ENCODE measurements around the gene CORO2A.
"Not testable (repeated sequence)": the region's sequence is repeated elsewhere in the genome, so short reads cannot be mapped to it uniquely, and the experiment has no call there.

The CORO2A gene

DNA sequence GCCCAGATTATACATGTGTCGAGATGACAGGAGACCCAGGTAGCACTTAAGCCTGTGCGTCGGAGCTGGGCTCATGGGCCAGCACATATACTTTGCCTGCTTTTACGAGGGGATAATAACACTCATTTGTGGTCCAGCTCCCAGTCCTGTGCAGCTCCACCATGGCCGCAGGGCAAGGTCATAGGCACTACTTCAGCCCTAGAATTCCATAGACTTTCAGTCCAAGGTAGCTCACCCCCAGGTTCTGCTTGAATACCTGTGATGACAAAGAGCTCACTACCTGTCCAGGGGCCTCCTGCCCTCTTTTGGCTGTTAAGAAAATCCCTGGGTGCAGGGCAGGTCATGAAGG, 1.7 kb downstream of the CORO2A start:
- DNase-seq (ENCODE audit: low read depth) = no peak

DNA sequence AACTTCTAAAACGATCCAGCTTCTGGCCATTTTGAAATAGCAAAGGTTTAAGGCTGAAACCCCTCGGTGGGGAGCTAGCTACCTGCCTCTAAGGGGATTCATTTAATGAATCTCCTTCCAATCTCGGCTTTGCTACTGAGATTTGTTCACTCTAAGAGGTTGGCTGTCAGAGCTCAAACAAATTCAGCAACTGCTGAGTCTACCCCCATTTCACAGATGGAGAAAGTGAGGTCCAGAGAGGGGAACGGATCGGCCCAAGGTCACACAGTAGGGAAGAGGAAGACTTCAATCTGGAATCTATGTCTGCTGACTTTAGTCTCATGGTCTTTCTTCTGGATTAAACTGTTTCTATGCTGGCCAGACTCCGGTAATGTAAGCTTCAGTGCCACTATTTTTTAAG, 3.0 kb downstream of the CORO2A start:
- no peak for DNase-seq (ENCODE audit: low read depth)

GRCh38 chr9:98187926-98188325, 4.5 kb downstream of the CORO2A start:
- no peak for DNase-seq (ENCODE audit: low read depth)

DNA sequence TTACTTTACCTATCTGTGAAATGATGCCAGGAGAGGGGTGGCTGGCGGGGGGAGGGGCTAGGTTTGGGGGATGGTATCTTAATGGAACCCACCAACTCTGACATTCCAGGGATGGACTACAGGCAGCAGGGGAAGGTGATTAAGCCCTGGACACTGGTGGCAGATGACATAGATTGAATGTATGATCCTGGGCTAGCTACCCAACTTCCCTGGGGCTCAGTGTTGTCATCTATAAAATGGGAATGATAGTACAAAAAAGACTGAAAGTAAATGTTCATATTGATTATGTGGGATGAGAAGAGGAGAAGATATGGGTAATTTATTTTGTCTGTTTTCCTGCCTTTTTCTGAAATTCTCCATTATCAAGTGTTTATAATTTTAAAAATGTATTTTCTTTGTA, 6.2 kb downstream of the CORO2A start:
- DNase-seq (ENCODE audit: low read depth) = no peak

DNA sequence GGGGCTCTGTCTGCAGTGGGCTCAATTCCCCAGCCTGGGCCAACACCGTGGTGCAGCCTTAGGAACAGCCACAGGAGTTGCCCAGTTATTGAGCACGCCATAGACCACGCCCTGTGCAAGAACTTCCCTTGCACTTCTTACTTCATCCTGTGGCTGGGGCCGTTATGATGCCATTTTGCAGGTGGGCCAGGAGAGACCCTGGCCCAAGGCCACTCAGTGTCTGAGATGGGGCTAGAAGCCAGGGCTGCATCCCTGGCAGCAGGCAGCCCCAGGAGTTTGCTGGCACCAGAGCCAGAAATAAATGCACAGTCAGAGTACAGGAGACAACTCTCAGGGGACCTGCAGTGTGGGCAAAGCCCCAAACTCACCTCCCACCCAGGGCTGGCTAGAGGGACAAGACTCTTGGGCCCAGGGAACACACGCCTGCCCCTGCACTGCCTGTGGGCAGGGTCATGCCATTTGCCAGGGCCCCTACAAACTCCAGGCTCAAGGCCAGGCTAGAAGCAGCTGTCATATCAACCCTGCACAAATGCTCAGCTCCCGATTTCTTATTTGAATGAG, 6.7 kb downstream of the CORO2A start:
- no peak for DNase-seq (ENCODE audit: low read depth)

DNA sequence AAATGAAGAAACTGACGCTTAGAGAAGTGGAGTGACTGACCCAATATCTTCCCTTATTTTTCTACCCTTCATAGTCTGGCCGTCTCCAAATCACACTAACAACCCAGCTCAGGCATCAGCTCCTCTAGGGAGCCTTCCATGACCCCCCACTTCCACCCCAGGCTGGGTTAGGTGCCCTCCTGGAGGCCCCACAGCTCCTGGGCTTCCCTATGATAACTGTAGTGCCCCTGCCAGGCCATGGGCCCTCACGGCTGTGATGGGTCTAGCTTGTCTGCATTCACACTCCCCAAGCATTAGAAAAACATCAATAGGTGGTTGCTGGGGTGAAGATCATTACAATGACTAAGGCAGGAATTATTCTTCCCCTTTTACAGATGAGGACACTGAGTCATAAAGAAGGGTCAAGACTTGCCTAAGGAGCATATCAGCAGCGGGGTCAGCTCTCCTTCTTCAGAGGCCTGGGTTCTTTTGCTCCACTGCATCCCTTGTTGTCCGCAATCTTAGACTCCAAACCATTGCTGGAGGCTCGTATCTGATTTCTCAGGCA, 7.3 kb downstream of the CORO2A start:
- DNase-seq (ENCODE audit: low read depth) = no peak

DNA sequence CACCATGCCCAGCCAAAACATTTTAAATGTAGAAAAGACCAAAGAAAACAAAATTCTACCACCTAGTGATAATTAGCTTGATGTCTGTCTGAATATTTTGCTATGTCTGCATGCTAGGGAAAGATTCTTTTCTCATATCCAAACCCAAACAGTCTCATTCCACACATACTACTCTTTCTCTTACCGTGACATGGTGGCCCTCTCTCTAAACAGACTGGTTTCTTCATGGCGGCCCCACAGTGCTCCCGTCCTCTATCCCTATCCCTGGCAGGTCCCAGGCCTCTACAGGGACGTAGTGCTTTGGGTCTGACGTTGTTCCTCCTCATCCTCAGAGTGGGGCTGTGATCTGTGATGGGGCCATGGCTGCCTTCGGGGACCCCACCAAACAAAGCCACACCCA, 8.1 kb downstream of the CORO2A start:
- no peak for DNase-seq (ENCODE audit: low read depth)

DNA sequence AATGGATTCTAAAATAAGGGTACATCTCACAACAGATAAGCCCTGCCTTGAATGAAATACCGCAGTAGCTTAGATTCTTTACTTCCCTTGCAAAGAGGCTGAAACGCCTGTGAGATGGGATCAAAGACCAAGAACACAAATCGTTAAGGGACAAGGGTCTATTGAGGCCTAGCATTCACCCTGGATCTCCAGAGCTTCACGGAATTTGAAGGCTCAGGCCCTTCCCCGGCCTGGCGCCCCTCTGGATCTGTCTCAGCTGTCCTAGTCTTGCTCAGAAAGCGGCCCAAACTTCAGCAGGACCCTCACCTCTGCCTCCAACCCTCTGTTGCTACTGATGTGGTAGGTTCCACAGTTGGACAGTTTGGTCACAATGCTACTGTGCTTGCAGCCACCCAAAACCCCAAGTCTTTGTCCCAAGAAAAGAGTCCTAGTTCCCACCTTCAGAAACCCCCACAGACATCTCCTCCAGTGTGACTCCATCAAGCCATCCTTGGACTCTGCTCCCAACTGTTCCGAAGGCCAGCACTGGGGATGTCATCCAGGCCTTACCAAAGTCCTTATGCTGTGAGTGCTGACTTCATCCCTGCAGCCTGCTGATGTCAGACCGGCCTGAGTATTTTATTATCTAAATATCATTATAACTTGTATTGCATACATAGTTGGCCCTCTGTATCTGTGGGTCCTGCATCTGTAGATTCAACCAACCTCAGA, 9.4 kb downstream of the CORO2A start:
- no peak for DNase-seq (ENCODE audit: low read depth)

GRCh38 chr9:98182069-98182820, 10.2 kb downstream of the CORO2A start:
- no peak for DNase-seq (ENCODE audit: low read depth)

DNA sequence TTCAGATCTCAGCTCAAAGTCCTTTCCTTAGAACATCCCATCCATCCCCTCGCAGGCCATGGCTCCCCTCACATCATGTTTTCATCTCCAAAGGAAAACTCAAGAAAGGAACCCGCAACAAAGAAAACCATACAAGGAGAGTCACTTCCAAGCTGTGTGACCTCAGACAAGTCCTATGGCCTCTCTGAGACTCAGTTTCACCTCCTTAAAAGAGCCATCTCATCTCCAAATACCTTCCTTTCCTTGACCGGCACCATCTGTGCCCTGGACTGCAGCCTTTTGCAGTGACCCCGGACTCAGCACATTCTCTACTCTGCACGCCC, 10.7 kb downstream of the CORO2A start:
- no peak for DNase-seq (ENCODE audit: low read depth)

DNA sequence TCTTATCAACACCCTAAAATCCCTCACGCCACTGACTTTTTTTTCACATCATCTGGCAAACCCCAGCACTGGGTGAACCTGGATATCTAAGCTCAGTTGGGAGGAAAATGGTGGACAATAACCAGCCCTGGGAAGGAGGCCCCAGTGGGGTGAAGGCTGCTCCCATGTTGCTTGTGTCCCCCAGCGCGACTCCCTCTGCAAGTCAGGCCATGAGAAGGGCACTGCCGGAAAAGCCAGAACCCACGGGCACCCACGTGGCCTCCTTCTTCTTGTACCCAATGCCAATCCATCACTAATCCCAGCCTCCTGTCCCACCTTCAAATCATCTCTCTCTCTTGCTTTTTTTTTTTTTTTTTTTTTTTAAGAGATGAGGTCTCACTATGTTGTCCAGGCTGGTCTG, 11.4 kb downstream of the CORO2A start:
- no peak for DNase-seq (ENCODE audit: low read depth)

- no peak for DNase-seq (ENCODE audit: low read depth)
Measured at GRCh38 chr9:98178874-98179850, 13.3 kb downstream of the CORO2A start.

GRCh38 chr9:98176391-98177259, 15.8 kb downstream of the CORO2A start:
- DNase-seq (ENCODE audit: low read depth) = no peak

GRCh38 chr9:98175762-98176161, 16.7 kb downstream of the CORO2A start:
- DNase-seq (ENCODE audit: low read depth) = no peak

- DNase-seq (ENCODE audit: low read depth) = no peak
Measured at GRCh38 chr9:98175028-98175569, 17.3 kb downstream of the CORO2A start.

- not testable (repeated sequence) for DNase-seq (ENCODE audit: low read depth)
Measured at GRCh38 chr9:98174502-98174918, 17.9 kb downstream of the CORO2A start.

DNA sequence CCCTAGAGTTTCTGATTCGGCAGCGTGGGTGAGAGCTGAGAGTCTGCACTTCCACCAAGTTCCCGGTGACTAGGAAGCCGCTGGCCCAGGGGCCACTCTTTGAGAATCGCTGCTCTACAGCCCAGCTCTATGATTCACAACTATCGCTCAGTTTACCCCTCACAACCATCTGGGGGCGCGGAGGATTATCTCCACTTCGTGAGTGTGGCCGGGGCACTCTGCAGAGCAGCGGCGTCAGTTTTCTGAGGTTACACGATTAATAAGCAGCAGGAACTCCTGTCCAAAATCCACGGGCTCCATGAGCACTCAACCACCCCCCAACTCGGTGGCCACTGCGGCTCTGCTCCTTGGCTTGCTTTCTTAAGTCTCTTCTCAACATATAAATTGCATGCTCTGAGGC, 19.3 kb downstream of the CORO2A start:
- no peak for DNase-seq (ENCODE audit: low read depth)

GRCh38 chr9:98172604-98173003, 19.8 kb downstream of the CORO2A start:
- no peak for DNase-seq (ENCODE audit: low read depth)

DNA sequence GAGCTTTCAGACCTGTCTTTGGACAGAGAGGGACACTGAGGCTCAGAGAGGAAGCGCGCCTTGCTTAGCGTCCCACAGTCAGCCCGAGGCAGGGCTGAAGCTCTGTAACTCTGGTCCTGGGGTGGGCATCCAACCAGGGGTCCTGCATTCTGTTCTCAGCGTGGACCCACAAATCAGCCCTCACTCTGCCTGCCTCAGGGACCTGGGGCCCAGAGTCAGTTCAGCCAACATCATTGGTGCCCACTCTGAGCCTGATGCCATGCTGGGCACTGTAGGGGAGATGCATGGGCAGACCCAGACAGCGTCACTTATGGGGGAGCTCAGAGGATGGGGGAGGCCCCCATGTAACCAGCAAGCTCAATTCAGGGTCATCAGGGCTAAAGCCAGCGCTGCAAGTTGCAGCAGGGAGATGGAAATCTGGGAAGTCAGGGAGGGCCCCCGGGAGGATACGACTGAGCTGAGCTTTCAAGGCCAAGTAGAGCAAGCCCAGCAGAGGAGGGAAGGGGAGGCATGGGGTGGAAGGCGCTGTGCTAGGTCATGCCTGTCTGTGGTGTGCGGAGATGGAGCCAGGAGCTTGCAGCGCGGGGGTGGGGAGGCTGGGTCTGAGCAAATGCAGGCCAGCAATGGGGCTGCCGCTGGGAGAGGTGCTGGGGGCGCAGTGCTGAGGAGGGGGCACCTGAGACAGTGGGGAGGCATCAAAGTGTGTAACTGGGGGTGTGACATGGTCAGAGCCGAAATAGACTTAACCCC, 21.1 kb downstream of the CORO2A start:
- DNase-seq (ENCODE audit: low read depth) = no peak

GRCh38 chr9:98168941-98169488, 23.4 kb downstream of the CORO2A start:
- peak; percentile 20 for DNase-seq (ENCODE audit: low read depth)
